LNCaP clone FGC (cell line): ENCODE measurements around the gene LRRC40.
A peak's percentile ranks its signal among the peaks of the same experiment; 100 is the strongest.

Source experiments
- DNase-seq: peaks from one replicate; pipeline ENCODE4 v3.0.0-alpha.2; 2011; ENCODE audit warnings: low read depth
- H3K4me3 ChIP-seq: 2 replicates; pipeline ENCODE4 v1.5.1; 2011; ENCODE audit warnings: mild to moderate bottlenecking, low read depth, low read length, control low read depth
- CTCF ChIP-seq: IDR thresholded peaks from 2 replicates; pipeline ENCODE4 v1.5.1; 2012; ENCODE audit warnings: mild to moderate bottlenecking; ENCODE audit not compliant: control insufficient read depth, insufficient read depth; ENCODE audit errors: extremely low read depth

Gene LRRC40

GRCh38 chr1:70205434-70206118, at the start of gene LRRC40:
TSS of gene LRRC40 (minus strand) at chr1:70205579. CDS start at chr1:70205540, 39 bp downstream.
- peak within 1 kb of the TSS; percentile 92 for H3K4me3 ChIP-seq
- no peak for TF ChIP-seq CTCF
- peak; percentile 84 for DNase-seq

GRCh38 chr1:70248729-70249128, 43.4 kb upstream of the LRRC40 start:
- no peak overlapping the region for H3K4me3 ChIP-seq
- no peak for DNase-seq
- TF ChIP-seq CTCF: no peak

- H3K4me3 ChIP-seq: no peak overlapping the region
- TF ChIP-seq CTCF: no peak
- no peak for DNase-seq
These were observed 42.4 kb upstream of the LRRC40 start for GRCh38 chr1:70247768-70248167.

- TF ChIP-seq CTCF: no peak
- DNase-seq: no peak
- H3K4me3 ChIP-seq: no peak overlapping the region
These were observed 41.7 kb upstream of the LRRC40 start for GRCh38 chr1:70247122-70247521.

- DNase-seq: no peak
- H3K4me3 ChIP-seq: no peak overlapping the region
- TF ChIP-seq CTCF: no peak
These were observed 34.6 kb upstream of the LRRC40 start for GRCh38 chr1:70239940-70240339.

- no peak overlapping the region for H3K4me3 ChIP-seq
- no peak for DNase-seq
- no peak for TF ChIP-seq CTCF
These were observed 29.4 kb upstream of the LRRC40 start for GRCh38 chr1:70234733-70235132.

- TF ChIP-seq CTCF: no peak
- H3K4me3 ChIP-seq: no peak overlapping the region
- DNase-seq: no peak
These were observed 26.1 kb upstream of the LRRC40 start for GRCh38 chr1:70231475-70231874.
